Vagina (tissue), 2 donors: ENCODE results near the gene RING1.

Source experiments
- POLR2A ChIP-seq, 2 donors: fragments of 450-650 bp; IDR thresholded peaks; one replicate each; pipeline ENCODE4 v1.6.1; 2017; ENCODE audit warnings: antibody characterized with exemption in 2 of 2, mild to moderate bottlenecking in 2 of 2, moderate library complexity in 2 of 2
- POLR2AphosphoS5 ChIP-seq, 2 donors: sonication (generic); formaldehyde crosslinking; IDR thresholded peaks; one replicate each; pipeline ENCODE4 v1.9.0; 2017; ENCODE audit warnings: antibody characterized with exemption in 2 of 2, mild to moderate bottlenecking in 2 of 2, low read depth in 1 of 2; ENCODE audit not compliant: insufficient read depth in 1 of 2

- TF ChIP-seq POLR2A (IDR thresholded peaks at IDR 0.05) (no peak), POLR2AphosphoS5 (IDR thresholded peaks at IDR 0.05; ENCODE audit: insufficient read depth in 1 of 2, low read depth in 1 of 2) (no peak)
Observed at GRCh38 chr6:33169291-33170175, 38.8 kb upstream of the RING1 start.
